Measurements from ENCODE around the gene MYL5.

GRCh38 chr4:721261-722168, 47.2 kb downstream of the MYL5 start:
- TF ChIP-seq CTCF (tag by site-specific recombination; IDR thresholded peaks at IDR 0.05) (no peak), ZNF670 (tag by site-specific recombination; IDR thresholded peaks at IDR 0.05; ENCODE audit: low read depth) (no peak), YY1 (tag by site-specific recombination; IDR thresholded peaks at IDR 0.05) (no peak), REPIN1 (tag by site-specific recombination; IDR thresholded peaks at IDR 0.05; ENCODE audit: low read depth) (no peak), ZNF701 (tag by site-specific recombination; IDR thresholded peaks at IDR 0.05) (no peak), ZNF654 (tag by site-specific recombination; IDR thresholded peaks at IDR 0.05; ENCODE audit: low read depth) (no peak), ZNF175 (tag by site-specific recombination; IDR thresholded peaks at IDR 0.05) (no peak), ZNF2 (tag by site-specific recombination; IDR thresholded peaks at IDR 0.05) (no peak)
- TF ChIP-seq, protein P1, sequence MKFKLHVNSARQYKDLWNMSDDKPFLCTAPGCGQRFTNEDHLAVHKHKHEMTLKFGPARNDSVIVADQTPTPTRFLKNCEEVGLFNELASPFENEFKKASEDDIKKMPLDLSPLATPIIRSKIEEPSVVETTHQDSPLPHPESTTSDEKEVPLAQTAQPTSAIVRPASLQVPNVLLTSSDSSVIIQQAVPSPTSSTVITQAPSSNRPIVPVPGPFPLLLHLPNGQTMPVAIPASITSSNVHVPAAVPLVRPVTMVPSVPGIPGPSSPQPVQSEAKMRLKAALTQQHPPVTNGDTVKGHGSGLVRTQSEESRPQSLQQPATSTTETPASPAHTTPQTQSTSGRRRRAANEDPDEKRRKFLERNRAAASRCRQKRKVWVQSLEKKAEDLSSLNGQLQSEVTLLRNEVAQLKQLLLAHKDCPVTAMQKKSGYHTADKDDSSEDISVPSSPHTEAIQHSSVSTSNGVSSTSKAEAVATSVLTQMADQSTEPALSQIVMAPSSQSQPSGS (tag by site-specific recombination; IDR thresholded peaks at IDR 0.05; ENCODE audit: low read depth), result no peak

Data from HEK293 (cell line).